PC-9 (cell line): ENCODE data around the gene LSP1.

Experiments
- EZH2 ChIP-seq: fragments of 200-600 bp; sonication (generic); IDR thresholded peaks from 2 replicates; pipeline ENCODE4 v1.8.0; 2017; ENCODE audit warnings: antibody characterized with exemption, low read depth
- TF ChIP-seq, protein P1 (sequence below): fragments of 200-600 bp; sonication (generic); conservative IDR thresholded peaks from 2 replicates; pipeline ENCODE4 v1.6.1; 2017; ENCODE audit warnings: mixed run types, antibody characterized with exemption, mild to moderate bottlenecking, moderate library complexity

- TF ChIP-seq EZH2 = no peak
- TF ChIP-seq, protein P1, sequence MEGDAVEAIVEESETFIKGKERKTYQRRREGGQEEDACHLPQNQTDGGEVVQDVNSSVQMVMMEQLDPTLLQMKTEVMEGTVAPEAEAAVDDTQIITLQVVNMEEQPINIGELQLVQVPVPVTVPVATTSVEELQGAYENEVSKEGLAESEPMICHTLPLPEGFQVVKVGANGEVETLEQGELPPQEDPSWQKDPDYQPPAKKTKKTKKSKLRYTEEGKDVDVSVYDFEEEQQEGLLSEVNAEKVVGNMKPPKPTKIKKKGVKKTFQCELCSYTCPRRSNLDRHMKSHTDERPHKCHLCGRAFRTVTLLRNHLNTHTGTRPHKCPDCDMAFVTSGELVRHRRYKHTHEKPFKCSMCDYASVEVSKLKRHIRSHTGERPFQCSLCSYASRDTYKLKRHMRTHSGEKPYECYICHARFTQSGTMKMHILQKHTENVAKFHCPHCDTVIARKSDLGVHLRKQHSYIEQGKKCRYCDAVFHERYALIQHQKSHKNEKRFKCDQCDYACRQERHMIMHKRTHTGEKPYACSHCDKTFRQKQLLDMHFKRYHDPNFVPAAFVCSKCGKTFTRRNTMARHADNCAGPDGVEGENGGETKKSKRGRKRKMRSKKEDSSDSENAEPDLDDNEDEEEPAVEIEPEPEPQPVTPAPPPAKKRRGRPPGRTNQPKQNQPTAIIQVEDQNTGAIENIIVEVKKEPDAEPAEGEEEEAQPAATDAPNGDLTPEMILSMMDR = no peak
These were observed 670 bp downstream of the LSP1 start for GRCh38 chr11:1853376-1854131.
